Cardiac fibroblast (primary cell): ENCODE results near the gene VAPA.

Experiments
- DNase-seq, 2 donors: peaks; one replicate each; pipeline versions ENCODE4 v3.0.0 to v3.0.0-alpha.2; 2010; ENCODE audit warnings: low read depth in 2 of 2
- H3K4me3 ChIP-seq, 2 donors: replicated peaks in 1 of 2; 1 replicate in 1 of 2; 2 replicates in 1 of 2; pipeline ENCODE4 v1.5.1; 2011; ENCODE audit warnings: low read depth in 2 of 2, low read length in 2 of 2, mild to moderate bottlenecking in 2 of 2, moderate library complexity in 1 of 2
- CTCF ChIP-seq: IDR thresholded peaks from one replicate; pipeline ENCODE4 v1.5.1; 2011; ENCODE audit warnings: low read depth, mild to moderate bottlenecking, low read length, inconsistent platforms

VAPA gene

GRCh38 chr18:9913526-9914333, at the start of gene VAPA:
Gene VAPA (plus strand): TSS chr18:9914016. CDS start chr18:9914257, 241 bp downstream.
- TF ChIP-seq CTCF, result no peak
- peak; percentile 95 to 97 for DNase-seq
- peak within 1 kb of the TSS; percentile 82 to 91 for H3K4me3 ChIP-seq

- no peak for DNase-seq
- H3K4me3 ChIP-seq, result no peak overlapping the region
- TF ChIP-seq CTCF, result no peak
Observed at GRCh38 chr18:9865764-9866490, 47.9 kb upstream of the VAPA start.

GRCh38 chr18:9866627-9867026, 47.2 kb upstream of the VAPA start:
- no peak for DNase-seq
- no peak for TF ChIP-seq CTCF
- H3K4me3 ChIP-seq, result no peak overlapping the region

- no peak for TF ChIP-seq CTCF
- no peak overlapping the region for H3K4me3 ChIP-seq
- no peak for DNase-seq
Observed at GRCh38 chr18:9867071-9867594, 46.7 kb upstream of the VAPA start.

- H3K4me3 ChIP-seq, result no peak overlapping the region
- DNase-seq, result no peak
- TF ChIP-seq CTCF, result no peak
Observed at GRCh38 chr18:9868857-9869714, 44.7 kb upstream of the VAPA start.

GRCh38 chr18:9869715-9870430, 43.9 kb upstream of the VAPA start:
- H3K4me3 ChIP-seq, result no peak overlapping the region
- TF ChIP-seq CTCF, result no peak
- peak; percentile 82 to 86 for DNase-seq
